A549 treated with CORT108297 at 1 μM for 4 hours (cell line): ENCODE results near the gene SLC27A2. TPM values are rescaled to one million over a fixed set of nuclear protein-coding genes. Genes with fewer than 3 reads are reported as not detected.

Experiments used
- total RNA-seq: library from RNA; stranded (reverse); fragments of 200-300 nt; extraction: Qiagen RNA extraction; gene quantifications from 5 replicates; pipeline ENCODE4 v1.2.3, GENCODE V29; 2022

Gene SLC27A2
- 29.9 to 35.5 TPM (median 32.4 TPM) in 5 replicates for total RNA-seq

DNA sequence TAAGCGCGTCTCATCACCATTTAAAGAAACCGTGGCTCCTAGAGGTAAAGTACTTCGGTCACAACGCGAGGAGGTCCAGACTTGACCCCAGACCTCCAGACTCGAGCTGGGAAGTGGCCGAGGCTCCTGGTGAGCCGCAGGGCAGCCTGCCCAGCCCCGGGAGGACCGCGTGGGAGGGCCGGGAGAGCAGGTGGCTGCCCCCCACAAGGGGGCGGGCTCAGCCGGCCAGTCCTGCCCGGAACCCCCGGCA, at the start of gene SLC27A2:
Gene SLC27A2, plus strand, starts transcription at position 228 of the 250 bp plus-strand sequence. CDS start 232 bp downstream, outside the sequence.

DNA sequence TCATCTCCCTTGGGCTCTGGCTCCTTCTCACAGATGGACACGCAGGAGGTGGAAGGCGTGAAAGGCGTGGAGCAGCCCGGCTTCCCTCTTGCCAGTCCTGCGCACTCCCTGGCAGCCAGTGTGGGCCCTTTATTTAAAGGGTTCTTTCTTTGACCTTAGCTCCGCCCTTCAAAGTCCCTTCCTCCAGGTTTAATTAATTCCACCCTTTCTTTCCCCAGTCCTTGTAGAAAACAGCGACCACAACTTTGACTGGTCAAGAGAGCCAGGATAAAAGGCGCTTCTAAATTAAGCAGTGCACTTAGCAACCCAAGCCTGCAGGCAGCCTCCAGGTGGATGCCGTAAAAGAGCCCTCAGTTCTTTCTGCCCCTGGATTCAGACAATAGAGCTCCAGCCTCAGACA, 83.6 kb downstream of the SLC27A2 start, which contains the start of gene HDC:
Gene HDC, minus strand, starts transcription at position 107 of the 400 bp plus-strand sequence. Its CDS starts 103 bp downstream, at position 4.

Other genes with a start within 250 kb of the SLC27A2 start
- gene ATP8B4, start 63.0 kb upstream of the SLC27A2 start, total RNA-seq = 0.50 to 0.94 TPM (median 0.69 TPM) in 5 replicates
- 0.04 to 0.23 TPM (median 0.10 TPM) in 4 of 5 replicates, not detected in the other for gene HDC, start 83.5 kb downstream of the SLC27A2 start, total RNA-seq
- gene GABPB1, start 173.0 kb downstream of the SLC27A2 start, total RNA-seq = 25.7 to 34.4 TPM (median 31.3 TPM) in 5 replicates
- gene USP8, start 242.2 kb downstream of the SLC27A2 start, total RNA-seq = 34.0 to 53.6 TPM (median 39.0 TPM) in 5 replicates